HEK293 (cell line): Measurements from ENCODE around the gene PLEKHG4.

Source experiments
- HOXC10 ChIP-seq: sonication (generic); formaldehyde crosslinking; IDR thresholded peaks from 2 replicates; pipeline ENCODE4 v1.8.1; 2023; ENCODE audit warnings: mild to moderate bottlenecking, missing genetic modification reagents
- KLF10 ChIP-seq: fragments of 450-650 bp; IDR thresholded peaks from 2 replicates; pipeline ENCODE4 v1.5.1; 2018; ENCODE audit warnings: missing biosample characterization, mild to moderate bottlenecking, missing genetic modification characterization
- KLF16 ChIP-seq: fragments of 450-650 bp; formaldehyde crosslinking; IDR thresholded peaks from 2 replicates; pipeline ENCODE4 v1.5.1; 2017; ENCODE audit warnings: missing biosample characterization, missing genetic modification characterization
- KLF8 ChIP-seq: fragments of 450-650 bp; formaldehyde crosslinking; IDR thresholded peaks from 2 replicates; pipeline ENCODE4 v1.5.1; 2016; ENCODE audit warnings: missing biosample characterization, missing genetic modification characterization
- KLF9 ChIP-seq: fragments of 450-650 bp; formaldehyde crosslinking; IDR thresholded peaks from 2 replicates; pipeline ENCODE4 v1.5.1; 2016; ENCODE audit warnings: missing biosample characterization, missing genetic modification characterization, low read depth
- MEIS1 ChIP-seq: sonication (generic); formaldehyde crosslinking; IDR thresholded peaks from 2 replicates; pipeline ENCODE4 v1.8.1; 2022; ENCODE audit warnings: missing genetic modification reagents, mild to moderate bottlenecking, borderline replicate concordance
- MZF1 ChIP-seq: fragments of 450-650 bp; formaldehyde crosslinking; IDR thresholded peaks from 2 replicates; pipeline ENCODE4 v1.5.1; 2017; ENCODE audit warnings: missing biosample characterization, missing genetic modification characterization, borderline replicate concordance
- SCRT1 ChIP-seq: fragments of 450-650 bp; formaldehyde crosslinking; IDR thresholded peaks from 2 replicates; pipeline ENCODE4 v1.5.1; 2016; ENCODE audit warnings: missing biosample characterization, missing genetic modification characterization, borderline replicate concordance
- SETDB1 ChIP-seq: IDR thresholded peaks from one replicate; pipeline ENCODE4 v1.6.1; 2017; ENCODE audit warnings: mild to moderate bottlenecking, low read length, moderate library complexity, mixed read lengths; ENCODE audit not compliant: insufficient read length
- TCF7L2 ChIP-seq: IDR thresholded peaks from 2 replicates; pipeline ENCODE4 v1.6.1; 2011; ENCODE audit warnings: low read depth, mild to moderate bottlenecking, inconsistent platforms, low read length, moderate library complexity, borderline replicate concordance
- ZFHX2 ChIP-seq: fragments of 450-650 bp; formaldehyde crosslinking; conservative IDR thresholded peaks from 2 replicates; pipeline ENCODE4 v1.5.1; 2016; ENCODE audit warnings: missing biosample characterization, missing genetic modification characterization
- ZFP3 ChIP-seq: fragments of 450-650 bp; formaldehyde crosslinking; IDR thresholded peaks from 2 replicates; pipeline ENCODE4 v1.5.1; 2016; ENCODE audit warnings: low read depth, missing biosample characterization, missing genetic modification characterization
- ZNF132 ChIP-seq: fragments of 450-650 bp; formaldehyde crosslinking; IDR thresholded peaks from 2 replicates; pipeline ENCODE4 v1.5.1; 2017; ENCODE audit warnings: missing biosample characterization, missing genetic modification characterization, borderline replicate concordance
- ZNF146 ChIP-seq: fragments of 450-650 bp; formaldehyde crosslinking; IDR thresholded peaks from 2 replicates; pipeline ENCODE4 v1.5.1; 2016; ENCODE audit warnings: missing biosample characterization, missing genetic modification characterization
- ZNF2 ChIP-seq: fragments of 450-650 bp; formaldehyde crosslinking; IDR thresholded peaks from 2 replicates; pipeline ENCODE4 v1.5.1; 2016; ENCODE audit warnings: missing biosample characterization, missing genetic modification characterization
- ZNF221 ChIP-seq: fragments of 450-650 bp; formaldehyde crosslinking; IDR thresholded peaks from 2 replicates; pipeline ENCODE4 v1.5.1; 2017; ENCODE audit warnings: missing biosample characterization, missing genetic modification characterization, borderline replicate concordance
- ZNF404 ChIP-seq: fragments of 450-650 bp; formaldehyde crosslinking; IDR thresholded peaks from 2 replicates; pipeline ENCODE4 v1.5.1; 2017; ENCODE audit warnings: missing biosample characterization, missing genetic modification characterization
- ZNF544 ChIP-seq: fragments of 450-650 bp; formaldehyde crosslinking; IDR thresholded peaks from 2 replicates; pipeline ENCODE4 v1.5.0; 2017; ENCODE audit warnings: missing biosample characterization, missing genetic modification characterization
- ZNF548 ChIP-seq: fragments of 450-650 bp; formaldehyde crosslinking; IDR thresholded peaks from 2 replicates; pipeline ENCODE4 v1.5.1; 2016; ENCODE audit warnings: missing biosample characterization, missing genetic modification characterization
- ZNF560 ChIP-seq: fragments of 450-650 bp; formaldehyde crosslinking; IDR thresholded peaks from 2 replicates; pipeline ENCODE4 v1.5.1; 2017; ENCODE audit warnings: missing biosample characterization, missing genetic modification characterization, borderline replicate concordance
- ZNF585B ChIP-seq: fragments of 450-650 bp; formaldehyde crosslinking; IDR thresholded peaks from 2 replicates; pipeline ENCODE4 v1.5.1; 2016; ENCODE audit warnings: missing biosample characterization, missing genetic modification characterization
- ZNF621 ChIP-seq: fragments of 450-650 bp; formaldehyde crosslinking; IDR thresholded peaks from 2 replicates; pipeline ENCODE4 v1.5.1; 2017; ENCODE audit warnings: missing biosample characterization, missing genetic modification characterization
- ZNF660 ChIP-seq: fragments of 450-650 bp; IDR thresholded peaks from 2 replicates; pipeline ENCODE4 v1.5.1; 2018; ENCODE audit warnings: missing biosample characterization, mild to moderate bottlenecking, missing genetic modification characterization
- ZNF776 ChIP-seq: fragments of 450-650 bp; formaldehyde crosslinking; IDR thresholded peaks from 2 replicates; pipeline ENCODE4 v1.5.0; 2017; ENCODE audit warnings: missing biosample characterization, missing genetic modification characterization, borderline replicate concordance
- ZSCAN16 ChIP-seq: fragments of 450-650 bp; formaldehyde crosslinking; IDR thresholded peaks from 2 replicates; pipeline ENCODE4 v1.5.1; 2016; ENCODE audit warnings: missing biosample characterization, missing genetic modification characterization
- ZSCAN4 ChIP-seq: fragments of 450-650 bp; formaldehyde crosslinking; IDR thresholded peaks from 2 replicates; pipeline ENCODE4 v1.5.1; 2017; ENCODE audit warnings: missing biosample characterization, missing genetic modification characterization
- TF ChIP-seq, protein P1 (sequence below): fragments of 450-650 bp; formaldehyde crosslinking; IDR thresholded peaks from 2 replicates; pipeline ENCODE4 v1.5.1; 2016; ENCODE audit warnings: missing biosample characterization, missing genetic modification characterization
- TF ChIP-seq, protein P2 (sequence below): fragments of 450-650 bp; formaldehyde crosslinking; IDR thresholded peaks from 2 replicates; pipeline ENCODE4 v1.5.1; 2017; ENCODE audit warnings: missing biosample characterization, missing genetic modification characterization
- TF ChIP-seq, protein P3 (sequence below): fragments of 450-650 bp; IDR thresholded peaks from 2 replicates; pipeline ENCODE4 v1.5.1; 2018; ENCODE audit warnings: missing biosample characterization, missing genetic modification characterization
- TF ChIP-seq, protein P4 (sequence below): fragments of 450-650 bp; formaldehyde crosslinking; IDR thresholded peaks from 2 replicates; pipeline ENCODE4; 2016; ENCODE audit warnings: missing biosample characterization, missing genetic modification characterization
- TF ChIP-seq, protein P5 (sequence below): IDR thresholded peaks from 2 replicates; pipeline ENCODE4 v1.6.1; 2011; ENCODE audit warnings: mild to moderate bottlenecking, low read depth, low read length, borderline replicate concordance
- TF ChIP-seq, protein P6 (sequence below): sonication (generic); formaldehyde crosslinking; IDR thresholded peaks from 2 replicates; pipeline ENCODE4 v1.8.1; 2022; ENCODE audit warnings: mild to moderate bottlenecking, moderate library complexity, missing genetic modification reagents

Gene PLEKHG4

GRCh38 chr16:67249178-67250044, 29.9 kb upstream of the PLEKHG4 start (continued):
- no peak for TF ChIP-seq ZSCAN16 (tag by site-specific recombination)
- TF ChIP-seq, protein P1, sequence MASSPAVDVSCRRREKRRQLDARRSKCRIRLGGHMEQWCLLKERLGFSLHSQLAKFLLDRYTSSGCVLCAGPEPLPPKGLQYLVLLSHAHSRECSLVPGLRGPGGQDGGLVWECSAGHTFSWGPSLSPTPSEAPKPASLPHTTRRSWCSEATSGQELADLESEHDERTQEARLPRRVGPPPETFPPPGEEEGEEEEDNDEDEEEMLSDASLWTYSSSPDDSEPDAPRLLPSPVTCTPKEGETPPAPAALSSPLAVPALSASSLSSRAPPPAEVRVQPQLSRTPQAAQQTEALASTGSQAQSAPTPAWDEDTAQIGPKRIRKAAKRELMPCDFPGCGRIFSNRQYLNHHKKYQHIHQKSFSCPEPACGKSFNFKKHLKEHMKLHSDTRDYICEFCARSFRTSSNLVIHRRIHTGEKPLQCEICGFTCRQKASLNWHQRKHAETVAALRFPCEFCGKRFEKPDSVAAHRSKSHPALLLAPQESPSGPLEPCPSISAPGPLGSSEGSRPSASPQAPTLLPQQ (tag by site-specific recombination), result 0 out of 2 replicates have a peak, but pooled peaks have one; percentile 10
- TF ChIP-seq ZNF132 (tag by site-specific recombination), result no peak
- no peak for TF ChIP-seq ZNF621 (tag by site-specific recombination)
- no peak for TF ChIP-seq KLF8 (tag by site-specific recombination)
- no peak for TF ChIP-seq ZNF560 (tag by site-specific recombination)
- TF ChIP-seq SETDB1, result no peak
- TF ChIP-seq ZFP3 (tag by site-specific recombination), result no peak
- no peak for TF ChIP-seq ZNF660 (tag by site-specific recombination)
- TF ChIP-seq MEIS1 (CRISPR knock-in tag), result no peak
- no peak for TF ChIP-seq ZNF221 (tag by site-specific recombination)
- TF ChIP-seq TCF7L2, result no peak
- no peak for TF ChIP-seq KLF10 (tag by site-specific recombination)
- TF ChIP-seq, protein P2, sequence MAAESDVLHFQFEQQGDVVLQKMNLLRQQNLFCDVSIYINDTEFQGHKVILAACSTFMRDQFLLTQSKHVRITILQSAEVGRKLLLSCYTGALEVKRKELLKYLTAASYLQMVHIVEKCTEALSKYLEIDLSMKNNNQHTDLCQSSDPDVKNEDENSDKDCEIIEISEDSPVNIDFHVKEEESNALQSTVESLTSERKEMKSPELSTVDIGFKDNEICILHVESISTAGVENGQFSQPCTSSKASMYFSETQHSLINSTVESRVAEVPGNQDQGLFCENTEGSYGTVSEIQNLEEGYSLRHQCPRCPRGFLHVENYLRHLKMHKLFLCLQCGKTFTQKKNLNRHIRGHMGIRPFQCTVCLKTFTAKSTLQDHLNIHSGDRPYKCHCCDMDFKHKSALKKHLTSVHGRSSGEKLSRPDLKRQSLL (tag by site-specific recombination), result no peak
- no peak for TF ChIP-seq MZF1 (tag by site-specific recombination)
- TF ChIP-seq KLF9 (tag by site-specific recombination), result peak; percentile 55
- no peak for TF ChIP-seq KLF16 (tag by site-specific recombination)
- no peak for TF ChIP-seq ZNF776 (tag by site-specific recombination)
- TF ChIP-seq ZNF548, result no peak
- TF ChIP-seq, protein P3, sequence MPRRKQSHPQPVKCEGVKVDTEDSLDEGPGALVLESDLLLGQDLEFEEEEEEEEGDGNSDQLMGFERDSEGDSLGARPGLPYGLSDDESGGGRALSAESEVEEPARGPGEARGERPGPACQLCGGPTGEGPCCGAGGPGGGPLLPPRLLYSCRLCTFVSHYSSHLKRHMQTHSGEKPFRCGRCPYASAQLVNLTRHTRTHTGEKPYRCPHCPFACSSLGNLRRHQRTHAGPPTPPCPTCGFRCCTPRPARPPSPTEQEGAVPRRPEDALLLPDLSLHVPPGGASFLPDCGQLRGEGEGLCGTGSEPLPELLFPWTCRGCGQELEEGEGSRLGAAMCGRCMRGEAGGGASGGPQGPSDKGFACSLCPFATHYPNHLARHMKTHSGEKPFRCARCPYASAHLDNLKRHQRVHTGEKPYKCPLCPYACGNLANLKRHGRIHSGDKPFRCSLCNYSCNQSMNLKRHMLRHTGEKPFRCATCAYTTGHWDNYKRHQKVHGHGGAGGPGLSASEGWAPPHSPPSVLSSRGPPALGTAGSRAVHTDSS (tag by site-specific recombination), result no peak
- TF ChIP-seq ZSCAN4, result no peak
- TF ChIP-seq ZNF2 (tag by site-specific recombination), result no peak
- TF ChIP-seq SCRT1 (tag by site-specific recombination), result no peak
- TF ChIP-seq, protein P4, sequence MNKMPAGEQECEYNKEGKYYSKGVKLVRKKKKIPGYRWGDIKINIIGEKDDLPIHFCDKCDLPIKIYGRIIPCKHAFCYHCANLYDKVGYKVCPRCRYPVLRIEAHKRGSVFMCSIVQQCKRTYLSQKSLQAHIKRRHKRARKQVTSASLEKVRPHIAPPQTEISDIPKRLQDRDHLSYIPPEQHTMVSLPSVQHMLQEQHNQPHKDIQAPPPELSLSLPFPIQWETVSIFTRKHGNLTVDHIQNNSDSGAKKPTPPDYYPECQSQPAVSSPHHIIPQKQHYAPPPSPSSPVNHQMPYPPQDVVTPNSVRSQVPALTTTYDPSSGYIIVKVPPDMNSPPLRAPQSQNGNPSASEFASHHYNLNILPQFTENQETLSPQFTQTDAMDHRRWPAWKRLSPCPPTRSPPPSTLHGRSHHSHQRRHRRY (tag by site-specific recombination), result no peak
- peak; percentile 7; the same call in 1 of the 2 replicates for TF ChIP-seq ZFHX2
- no peak for TF ChIP-seq ZNF544 (tag by site-specific recombination)
- TF ChIP-seq, protein P5, sequence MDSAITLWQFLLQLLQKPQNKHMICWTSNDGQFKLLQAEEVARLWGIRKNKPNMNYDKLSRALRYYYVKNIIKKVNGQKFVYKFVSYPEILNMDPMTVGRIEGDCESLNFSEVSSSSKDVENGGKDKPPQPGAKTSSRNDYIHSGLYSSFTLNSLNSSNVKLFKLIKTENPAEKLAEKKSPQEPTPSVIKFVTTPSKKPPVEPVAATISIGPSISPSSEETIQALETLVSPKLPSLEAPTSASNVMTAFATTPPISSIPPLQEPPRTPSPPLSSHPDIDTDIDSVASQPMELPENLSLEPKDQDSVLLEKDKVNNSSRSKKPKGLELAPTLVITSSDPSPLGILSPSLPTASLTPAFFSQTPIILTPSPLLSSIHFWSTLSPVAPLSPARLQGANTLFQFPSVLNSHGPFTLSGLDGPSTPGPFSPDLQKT, result no peak
- TF ChIP-seq ZNF146 (tag by site-specific recombination), result no peak
- no peak for TF ChIP-seq ZNF404 (tag by site-specific recombination)
- TF ChIP-seq, protein P6, sequence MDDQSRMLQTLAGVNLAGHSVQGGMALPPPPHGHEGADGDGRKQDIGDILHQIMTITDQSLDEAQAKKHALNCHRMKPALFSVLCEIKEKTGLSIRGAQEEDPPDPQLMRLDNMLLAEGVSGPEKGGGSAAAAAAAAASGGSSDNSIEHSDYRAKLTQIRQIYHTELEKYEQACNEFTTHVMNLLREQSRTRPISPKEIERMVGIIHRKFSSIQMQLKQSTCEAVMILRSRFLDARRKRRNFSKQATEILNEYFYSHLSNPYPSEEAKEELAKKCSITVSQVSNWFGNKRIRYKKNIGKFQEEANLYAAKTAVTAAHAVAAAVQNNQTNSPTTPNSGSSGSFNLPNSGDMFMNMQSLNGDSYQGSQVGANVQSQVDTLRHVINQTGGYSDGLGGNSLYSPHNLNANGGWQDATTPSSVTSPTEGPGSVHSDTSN (CRISPR knock-in tag), result no peak
- no peak for TF ChIP-seq ZNF585B (tag by site-specific recombination)
- TF ChIP-seq HOXC10 (CRISPR knock-in tag), result no peak
